H9 (cell line): Measurements from ENCODE around the gene HDAC7. TPM values are rescaled to one million over a fixed set of nuclear protein-coding genes. Genes with fewer than 3 reads are reported as not detected.

Experiments
- DNase-seq: peaks from one replicate; pipeline ENCODE4 v3.0.0-alpha.2; 2017
- H2AFZ ChIP-seq: one replicate; pipeline ENCODE4 v1.6.1; 2013; ENCODE audit warnings: mild to moderate bottlenecking, low read length, control low read depth, moderate library complexity
- H2AK5ac ChIP-seq: 2 replicates; pipeline ENCODE4 v1.6.1; 2013; ENCODE audit warnings: low read length, control low read depth, mixed read lengths; ENCODE audit not compliant: insufficient read length
- H2BK120ac ChIP-seq: one replicate; pipeline ENCODE4 v1.6.1; 2013; ENCODE audit warnings: low read depth, mild to moderate bottlenecking, low read length, control low read depth, inconsistent platforms; ENCODE audit not compliant: poor library complexity, severe bottlenecking
- H2BK12ac ChIP-seq: 2 replicates; pipeline ENCODE4 v1.6.1; 2013; ENCODE audit warnings: low read length, control low read depth, mixed read lengths, low read depth; ENCODE audit not compliant: insufficient read length
- H2BK15ac ChIP-seq: 2 replicates; pipeline ENCODE4 v1.6.1; 2013; ENCODE audit warnings: low read depth, low read length, control low read depth
- H2BK20ac ChIP-seq: one replicate; pipeline ENCODE4 v1.6.1; 2013; ENCODE audit warnings: low read depth, mild to moderate bottlenecking, low read length, control low read depth, inconsistent platforms; ENCODE audit not compliant: poor library complexity, severe bottlenecking
- H2BK5ac ChIP-seq: 2 replicates; pipeline ENCODE4 v1.6.1; 2013; ENCODE audit warnings: low read length, control low read depth, mixed read lengths; ENCODE audit not compliant: insufficient read length
- H3K14ac ChIP-seq: 2 replicates; pipeline ENCODE4 v1.6.1; 2013; ENCODE audit warnings: low read length, control low read depth; ENCODE audit not compliant: insufficient read depth
- H3K18ac ChIP-seq: 2 replicates; pipeline ENCODE4 v1.6.1; 2013; ENCODE audit warnings: low read depth, mild to moderate bottlenecking, mixed read lengths, low read length, control low read depth; ENCODE audit not compliant: insufficient read length
- H3K23ac ChIP-seq: 2 replicates; pipeline ENCODE4 v1.6.1; 2013; ENCODE audit warnings: low read length, control low read depth, mixed read lengths, low read depth; ENCODE audit not compliant: insufficient read length
- H3K23me2 ChIP-seq: 2 replicates; pipeline ENCODE4 v1.6.1; 2013; ENCODE audit warnings: low read depth, mild to moderate bottlenecking, mixed read lengths, low read length, control low read depth; ENCODE audit not compliant: insufficient read length, poor library complexity, severe bottlenecking
- H3K27ac ChIP-seq: 2 replicates; pipeline ENCODE4 v1.5.1; 2013; ENCODE audit warnings: low read length, control low read depth, mixed read lengths, low read depth; ENCODE audit not compliant: insufficient read length
- H3K27me3 ChIP-seq: 2 replicates; pipeline ENCODE4 v1.6.1; 2013; ENCODE audit warnings: low read length, control low read depth, inconsistent platforms; ENCODE audit not compliant: insufficient read depth
- H3K4ac ChIP-seq: 2 replicates; pipeline ENCODE4 v1.6.1; 2013; ENCODE audit warnings: low read depth, mild to moderate bottlenecking, control low read depth, inconsistent platforms, low read length, moderate library complexity
- H3K4me1 ChIP-seq: 2 replicates; pipeline ENCODE4 v1.6.1; 2013; ENCODE audit warnings: low read length, control low read depth, inconsistent platforms; ENCODE audit not compliant: insufficient read depth
- H3K4me2 ChIP-seq: 2 replicates; pipeline ENCODE4 v1.6.1; 2013; ENCODE audit warnings: low read length, control low read depth, mixed read lengths; ENCODE audit not compliant: insufficient read length, insufficient read depth
- H3K56ac ChIP-seq: 2 replicates; pipeline ENCODE4 v1.6.1; 2013; ENCODE audit warnings: low read depth, mild to moderate bottlenecking, mixed read lengths, low read length, control low read depth; ENCODE audit not compliant: insufficient read length
- H3K79me1 ChIP-seq: 2 replicates; pipeline ENCODE4 v1.6.1; 2013; ENCODE audit warnings: low read depth, mild to moderate bottlenecking, moderate library complexity, low read length, control low read depth, inconsistent platforms; ENCODE audit not compliant: insufficient read depth, poor library complexity, severe bottlenecking
- H3K79me2 ChIP-seq: 2 replicates; pipeline ENCODE4 v1.6.1; 2013; ENCODE audit warnings: low read length, control low read depth, inconsistent platforms; ENCODE audit not compliant: insufficient read depth
- H3K9ac ChIP-seq: 2 replicates; pipeline ENCODE4 v1.6.1; 2013; ENCODE audit warnings: low read length, control low read depth, mixed read lengths; ENCODE audit not compliant: insufficient read length; ENCODE audit errors: extremely low read depth
- H3K9me3 ChIP-seq: one replicate; pipeline ENCODE4 v1.6.1; 2013; ENCODE audit warnings: low read depth, low read length, inconsistent platforms; ENCODE audit not compliant: control insufficient read depth
- H3T11ph ChIP-seq: one replicate; pipeline ENCODE4 v1.6.1; 2013; ENCODE audit warnings: mild to moderate bottlenecking, low read length, control low read depth, inconsistent platforms
- H4K20me1 ChIP-seq: one replicate; pipeline ENCODE4 v1.6.1; 2013; ENCODE audit not compliant: control insufficient read depth, insufficient read length, insufficient read depth
- H4K5ac ChIP-seq: 2 replicates; pipeline ENCODE4 v1.6.1; 2013; ENCODE audit warnings: low read depth, mild to moderate bottlenecking, mixed read lengths, low read length, control low read depth; ENCODE audit not compliant: insufficient read length
- H4K8ac ChIP-seq: replicated peaks from 2 replicates; pipeline ENCODE4 v1.6.1; 2013; ENCODE audit warnings: low read length, control low read depth, mixed read lengths, low read depth; ENCODE audit not compliant: insufficient read length
- H4K91ac ChIP-seq: 2 replicates; pipeline ENCODE4 v1.6.1; 2013; ENCODE audit warnings: low read depth, mild to moderate bottlenecking, moderate library complexity, mixed read lengths, low read length, control low read depth; ENCODE audit not compliant: insufficient read length
- H3K27ac Mint-ChIP-seq, 3 experiments: 2 replicates in 2 of 3; 3 replicates in 1 of 3; pipeline ENCODE4 v1.8.0; 2020 to 2021; ENCODE audit warnings: mixed read lengths in 3 of 3, mild to moderate bottlenecking in 1 of 3, moderate library complexity in 1 of 3
- H3K27me3 Mint-ChIP-seq: 2 replicates; pipeline ENCODE4 v1.8.0; 2021; ENCODE audit warnings: low read depth, mild to moderate bottlenecking, moderate library complexity, mixed read lengths
- H3K36me3 Mint-ChIP-seq, 3 experiments: 2 replicates in 2 of 3; 3 replicates in 1 of 3; pipeline ENCODE4 v1.8.0; 2020 to 2021; ENCODE audit warnings: low read depth in 3 of 3, mixed read lengths in 3 of 3; ENCODE audit not compliant: insufficient read depth in 1 of 3
- H3K4me1 Mint-ChIP-seq, 2 experiments: 2 replicates each; pipeline ENCODE4 v1.8.0; 2020; ENCODE audit warnings: mixed read lengths in 2 of 2
- H3K4me3 Mint-ChIP-seq, 2 experiments: 2 replicates in 1 of 2; 3 replicates in 1 of 2; pipeline ENCODE4 v1.8.0; 2020 to 2021; ENCODE audit warnings: mild to moderate bottlenecking in 2 of 2, mixed read lengths in 2 of 2, moderate library complexity in 1 of 2
- H3K9me3 Mint-ChIP-seq, 2 experiments: 2 replicates in 1 of 2; 3 replicates in 1 of 2; pipeline ENCODE4 v1.8.0; 2020; ENCODE audit warnings: mild to moderate bottlenecking in 2 of 2, mixed read lengths in 2 of 2, moderate library complexity in 1 of 2
- CTCF ChIP-seq: fragments of 200-600 bp; sonication (generic); conservative IDR thresholded peaks from 3 replicates; pipeline ENCODE4 v1.8.0; 2021; ENCODE audit warnings: antibody characterized with exemption, mild to moderate bottlenecking
- WGBS: extraction: QIAGEN DNeasy Blood & Tissue Kit; methylation state at CpG from one replicate; pipeline ENCODE4 v1.1.7; 2013; ENCODE audit warnings: missing lambda C conversion rate, low lambda C conversion rate, mixed read lengths; ENCODE audit not compliant: insufficient read length; ENCODE audit errors: extremely low coverage; 5-methylcytosine and 5-hydroxymethylcytosine counted together
- total RNA-seq: library from RNA; stranded (reverse); gene quantifications from 2 replicates; pipeline ENCODE4 v1.2.1, GENCODE V29; 2021

Gene HDAC7
- total RNA-seq, 1 experiment from 2014 or later: 72.1 TPM

GRCh38 chr12:47833591-47834012 lies 13.9 kb upstream of the HDAC7 start:
- H3K23ac ChIP-seq: no peak overlapping the region
- no peak overlapping the region for H4K8ac ChIP-seq
- no peaks in the 10 kb centered on the region for H3K23me2 ChIP-seq
- Mint-ChIP-seq H3K27ac (no peak overlapping the region), H3K9me3 (no peaks in the 10 kb centered on the region; a peak in 3 of 5 replicates), H3K27me3 (no peaks in the 10 kb centered on the region; the same call in 1 of the 2 replicates), H3K4me3 (no peak overlapping the region), H3K36me3 (no peaks in the 10 kb centered on the region), H3K4me1 (peaks cover 22 to 40% of the 10 kb centered on the region in 2 experiments)
- no peaks in the 10 kb centered on the region for H3K9me3 ChIP-seq
- WGBS: no CpG with 5 or more reads among the region's 12 CpGs
- H3K79me2 ChIP-seq: no peaks in the 10 kb centered on the region
- H3K27ac ChIP-seq: no peak overlapping the region
- no peak overlapping the region for H2AFZ ChIP-seq
- no peak overlapping the region for H2BK15ac ChIP-seq
- H4K5ac ChIP-seq: no peak overlapping the region
- no peak overlapping the region for H3K14ac ChIP-seq
- no peak for TF ChIP-seq CTCF
- H2AK5ac ChIP-seq: no peak overlapping the region
- no peak overlapping the region for H4K91ac ChIP-seq
- no peak overlapping the region for H3K56ac ChIP-seq
- H3T11ph ChIP-seq: no peak overlapping the region
- no peak overlapping the region for H3K18ac ChIP-seq
- peak; percentile 27 for DNase-seq
- H3K4me2 ChIP-seq: no peak overlapping the region
- H3K4me1 ChIP-seq: peaks cover 7% of the 10 kb centered on the region; the same call in 1 of the 2 replicates
- no peaks in the 10 kb centered on the region for H4K20me1 ChIP-seq
- no peak overlapping the region for H2BK5ac ChIP-seq
- H3K9ac ChIP-seq: no peak overlapping the region
- no peaks in the 10 kb centered on the region for H3K79me1 ChIP-seq
- no peak overlapping the region for H2BK120ac ChIP-seq
- H3K4ac ChIP-seq: no peak overlapping the region
- H2BK12ac ChIP-seq: no peak overlapping the region
- no peaks in the 10 kb centered on the region for H3K27me3 ChIP-seq
- H2BK20ac ChIP-seq: no peak overlapping the region
